ENCODE data around the gene MACROD2.

The MACROD2 gene

DNA sequence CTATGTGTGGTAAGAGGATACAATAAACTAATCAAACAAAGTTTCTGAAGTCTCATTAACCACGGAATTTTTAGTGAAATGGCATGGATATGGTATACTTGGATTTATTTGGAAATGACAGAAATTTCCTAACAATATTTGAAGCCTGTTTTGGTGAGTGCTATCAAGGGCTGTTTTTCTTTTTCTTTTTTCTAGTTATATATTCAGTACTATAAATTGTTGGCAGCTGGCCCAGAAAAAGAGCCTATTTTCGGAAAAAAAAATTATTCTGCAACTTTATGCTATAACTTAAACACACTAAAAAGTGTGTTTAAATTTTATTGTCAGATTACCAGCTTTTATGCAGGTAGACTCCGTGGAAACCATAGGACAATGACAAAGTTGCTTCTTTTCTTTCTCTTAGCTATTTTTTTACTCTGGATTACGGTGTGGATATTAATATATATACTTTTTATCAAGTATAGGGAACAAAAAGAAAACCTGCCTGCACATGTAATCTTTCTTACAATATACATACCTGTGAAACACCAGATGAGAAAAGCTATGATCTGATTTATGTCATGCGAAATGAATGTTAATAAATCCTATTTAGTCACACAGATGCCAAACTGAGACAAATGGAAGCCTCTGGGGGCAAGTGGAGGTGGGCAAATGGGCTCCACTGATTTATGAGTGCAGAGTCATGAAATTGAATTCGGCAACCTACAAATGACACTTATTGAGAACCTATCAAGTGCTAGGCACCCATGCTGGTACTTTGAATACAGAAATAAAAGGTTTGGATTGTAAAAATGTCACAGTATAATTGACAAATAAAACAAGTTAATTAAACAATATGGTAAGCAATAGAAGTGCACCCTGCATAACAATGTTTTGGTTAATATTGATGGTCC, 1261.6 kb downstream of the MACROD2 start:
- DNase-seq: no peak

DNA sequence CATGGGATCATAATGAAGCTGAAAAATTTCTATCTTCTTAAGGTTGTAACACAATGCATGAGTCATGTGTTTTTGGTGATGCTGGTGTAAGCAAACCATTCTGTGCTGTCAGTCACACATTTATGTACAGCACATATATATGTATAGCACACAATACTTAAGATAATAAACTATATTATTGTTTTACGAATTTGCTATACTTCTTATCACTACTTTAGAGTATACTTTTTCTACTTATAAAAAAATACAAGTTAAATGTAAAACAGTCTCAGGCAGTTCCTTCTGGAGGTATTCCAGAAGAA, 1262.2 kb downstream of the MACROD2 start:
- no peak for DNase-seq

DNA sequence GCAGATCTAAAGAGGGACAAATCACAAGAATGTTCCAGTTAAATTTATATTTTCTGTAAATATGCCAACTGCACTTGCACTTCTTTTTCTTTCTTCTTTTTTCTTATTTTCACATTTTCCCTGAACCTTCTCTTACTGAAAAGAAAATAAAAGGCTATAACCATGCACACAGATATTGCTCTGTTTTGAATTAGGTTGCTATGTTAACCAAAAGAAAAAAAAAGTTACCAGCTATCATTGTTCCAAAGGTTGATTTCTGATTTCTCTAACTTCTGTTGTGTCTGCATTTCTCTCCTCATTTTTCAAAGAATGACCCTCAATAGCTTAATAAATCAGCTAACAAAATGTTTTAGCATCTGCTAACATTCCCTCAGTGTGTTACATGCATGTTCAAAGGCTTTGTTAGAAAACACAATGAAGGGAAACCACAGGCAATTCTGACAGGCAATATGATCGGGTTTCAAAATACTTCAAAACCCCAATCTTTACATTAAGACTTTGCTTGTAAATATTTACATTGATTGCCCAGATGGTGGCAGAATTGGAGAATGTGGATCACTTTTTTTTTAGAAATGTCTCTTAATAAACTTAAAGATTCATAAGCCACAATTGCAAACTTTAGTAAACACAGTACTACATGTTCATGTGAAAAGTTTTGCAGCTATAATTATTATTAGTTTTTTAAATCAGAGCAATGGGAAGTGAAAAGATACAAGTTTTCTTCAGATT, 1270.4 kb downstream of the MACROD2 start:
- no peak for DNase-seq

DNA sequence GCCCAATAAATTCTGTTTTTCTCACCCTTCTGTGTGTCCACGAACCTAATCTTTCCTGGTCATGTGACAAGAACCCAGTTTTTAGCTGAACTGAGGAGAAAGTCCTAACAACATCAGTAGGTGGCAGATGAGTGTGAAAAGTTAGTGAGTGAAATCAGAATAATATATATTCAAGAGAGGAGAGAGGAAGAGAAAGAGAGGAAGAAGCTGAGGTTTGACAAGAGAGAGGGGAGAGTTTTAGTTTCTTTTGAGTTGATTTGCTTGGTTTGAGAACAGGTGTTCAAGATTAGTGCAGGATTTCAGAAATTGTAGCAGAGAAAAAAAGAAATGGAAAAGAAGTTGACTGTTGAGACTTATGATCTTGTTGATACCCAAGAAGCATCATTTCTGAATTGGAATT, 1272.6 kb downstream of the MACROD2 start:
- no peak for DNase-seq

DNA sequence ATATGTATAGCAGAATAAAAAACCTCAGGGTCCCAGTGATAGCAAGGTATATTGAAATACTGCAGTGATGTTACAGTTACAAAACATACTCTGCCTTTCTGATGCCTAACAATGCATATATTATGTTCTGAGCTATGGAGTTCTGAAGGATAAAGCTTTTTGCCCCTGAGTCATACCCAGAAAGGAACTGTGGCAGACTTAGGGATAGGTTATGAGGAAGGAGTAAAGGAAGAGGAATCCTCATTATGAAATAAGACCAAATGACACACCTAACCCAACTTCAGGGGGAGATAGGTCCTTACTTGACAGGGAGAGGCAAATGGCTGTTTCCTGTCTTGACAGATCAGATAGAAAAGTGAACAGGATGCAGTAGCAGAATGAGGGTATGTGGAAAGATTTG, 1282.7 kb downstream of the MACROD2 start:
- no peak for DNase-seq

DNA sequence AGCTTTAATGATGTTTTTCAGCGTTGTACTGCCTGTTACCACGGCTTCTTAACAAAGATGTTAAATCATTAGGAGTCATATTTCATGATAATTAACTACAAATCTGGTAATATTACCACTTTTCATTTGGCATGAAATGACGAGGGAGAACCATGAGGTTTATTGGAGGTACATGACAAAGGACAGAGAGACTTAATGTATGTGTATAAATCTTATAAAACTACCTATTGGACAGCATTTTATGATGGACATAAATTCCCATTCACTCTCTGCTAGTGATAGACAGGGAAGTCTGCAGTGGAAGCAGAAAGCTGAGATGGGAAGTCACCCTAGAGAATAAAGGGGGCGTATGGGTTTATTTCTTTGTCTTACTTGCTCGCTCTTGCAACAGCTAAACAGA, 1292.0 kb downstream of the MACROD2 start:
- no peak for DNase-seq

DNA sequence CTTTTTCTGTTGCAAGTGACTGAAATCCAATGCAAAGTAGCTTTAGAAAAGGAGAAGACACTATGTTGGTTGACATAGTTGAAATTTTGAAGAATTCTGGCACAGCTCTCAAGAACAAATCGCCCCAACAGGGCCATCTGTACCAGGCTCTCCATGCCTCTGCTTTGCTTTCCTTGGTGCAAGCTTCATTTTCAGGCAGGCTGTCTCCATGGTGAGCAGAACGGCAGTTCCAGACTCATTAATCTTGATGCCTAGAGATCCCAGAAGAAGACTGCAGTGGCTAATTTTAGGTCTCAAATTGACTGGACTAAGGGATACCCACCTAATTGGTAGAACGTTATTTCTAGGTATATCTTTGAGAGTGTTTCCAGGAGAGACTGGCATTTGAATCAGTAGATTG, 1292.8 kb downstream of the MACROD2 start:
- DNase-seq: no peak

DNA sequence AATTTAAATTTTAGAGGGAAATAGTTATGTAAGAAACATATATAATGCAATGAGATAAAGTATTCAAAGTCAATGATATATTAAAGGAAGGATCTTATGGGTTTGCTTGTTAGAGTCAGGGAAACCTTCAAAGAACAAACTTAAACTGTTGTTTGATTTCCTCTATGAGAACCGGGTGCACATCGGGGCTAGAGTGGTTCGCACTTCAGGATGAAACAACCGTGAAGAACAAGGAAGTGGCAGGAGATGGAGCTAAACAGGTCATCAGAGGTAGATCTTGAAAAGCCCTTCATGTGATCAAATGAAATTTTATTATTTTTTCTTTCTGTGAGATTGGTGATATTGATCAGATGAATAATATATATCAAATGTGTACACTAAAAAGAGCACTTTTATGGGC, 1294.0 kb downstream of the MACROD2 start:
- no peak for DNase-seq

DNA sequence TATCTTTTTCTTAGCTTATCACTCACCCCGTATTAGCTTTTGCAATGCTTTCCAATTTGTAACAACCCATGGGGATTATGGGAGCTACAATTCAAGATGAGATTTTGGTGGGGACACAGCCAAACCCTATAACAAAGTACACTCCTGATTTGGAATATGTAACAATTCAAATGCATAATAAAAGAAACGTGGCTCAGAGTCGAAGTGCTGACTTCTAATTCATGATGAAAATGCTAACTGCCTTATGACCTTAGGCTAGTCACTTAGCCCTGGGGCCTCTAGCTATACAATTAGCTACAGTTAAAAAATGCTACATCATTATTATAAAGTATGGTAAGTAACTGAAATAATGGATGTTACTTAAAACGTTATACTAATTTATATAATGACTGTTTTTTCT, 1297.1 kb downstream of the MACROD2 start:
- DNase-seq: no peak

DNA sequence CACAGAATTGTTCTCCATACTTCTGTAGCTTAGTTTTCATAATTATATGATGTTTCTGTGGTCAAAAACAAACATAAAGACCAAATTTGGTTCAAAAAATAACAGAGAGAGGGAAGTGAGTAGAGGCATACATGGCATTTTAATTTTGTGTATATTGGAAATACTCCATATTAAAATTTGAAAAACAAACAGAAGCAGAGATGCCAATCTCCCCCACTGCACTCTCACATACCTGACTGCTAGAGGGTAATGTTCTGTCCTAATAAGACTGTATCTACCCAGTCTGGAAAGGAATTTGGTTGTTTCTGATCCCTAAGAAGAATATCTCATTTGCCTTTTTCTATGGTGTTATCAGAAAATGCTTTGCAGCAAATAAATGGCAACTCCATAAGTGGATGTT, 1301.1 kb downstream of the MACROD2 start:
- DNase-seq: no peak

DNA sequence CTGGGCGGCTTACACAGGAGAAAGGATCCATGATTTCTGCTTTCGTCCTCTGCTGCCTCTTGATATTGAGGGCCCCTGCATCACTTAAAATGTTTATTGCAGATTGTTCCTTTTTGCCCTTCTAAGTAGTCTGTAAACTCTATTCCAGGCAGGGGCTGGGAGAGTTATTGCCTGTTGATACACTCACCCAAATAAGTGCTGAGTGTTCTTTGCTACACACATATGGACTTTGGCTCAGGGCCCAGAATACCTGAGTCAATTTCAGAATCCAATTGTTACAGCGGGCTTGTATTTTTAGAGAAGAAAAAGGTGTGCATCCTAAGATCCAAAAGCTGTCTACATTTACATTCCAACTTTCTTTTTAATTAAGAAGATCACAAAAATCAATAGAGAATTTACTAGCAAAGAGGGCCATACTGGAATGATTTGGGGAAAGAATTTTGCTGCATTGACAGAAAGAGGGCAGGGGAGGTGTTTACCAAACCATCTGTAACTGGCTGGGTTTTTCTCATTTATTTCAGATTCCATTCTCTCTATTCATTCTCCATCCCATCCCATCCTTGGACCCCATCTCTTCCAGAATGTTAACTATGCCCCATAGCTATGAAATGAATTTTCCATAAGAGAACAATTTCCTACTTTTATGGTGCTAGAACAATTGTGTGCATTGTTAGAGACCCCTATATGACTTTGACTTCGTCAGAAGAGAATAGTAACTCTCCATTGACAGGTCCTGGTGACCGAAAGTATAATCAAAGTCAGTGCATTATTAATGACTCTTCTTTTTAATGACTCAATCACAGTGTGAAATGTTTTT, 1302.0 kb downstream of the MACROD2 start:
- no peak for DNase-seq

DNA sequence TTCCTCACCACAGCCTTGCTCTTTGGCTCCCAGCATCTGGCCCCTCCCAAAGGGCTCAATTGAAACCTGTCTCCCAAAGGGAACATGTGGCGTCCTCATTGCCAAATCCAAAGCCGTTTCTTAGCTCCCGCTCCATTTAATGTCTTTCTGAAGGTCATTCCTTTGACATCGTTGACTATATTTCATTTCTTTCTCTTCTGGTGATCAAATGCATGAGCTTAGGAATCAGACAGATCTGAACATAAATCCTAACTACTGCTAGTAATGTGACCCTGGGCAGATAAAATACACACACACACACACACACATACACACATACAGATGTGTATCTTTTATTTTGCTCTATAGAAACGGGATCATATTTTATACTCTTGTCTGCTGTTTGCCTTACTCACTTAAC, 1306.8 kb downstream of the MACROD2 start:
- DNase-seq: no peak

DNA sequence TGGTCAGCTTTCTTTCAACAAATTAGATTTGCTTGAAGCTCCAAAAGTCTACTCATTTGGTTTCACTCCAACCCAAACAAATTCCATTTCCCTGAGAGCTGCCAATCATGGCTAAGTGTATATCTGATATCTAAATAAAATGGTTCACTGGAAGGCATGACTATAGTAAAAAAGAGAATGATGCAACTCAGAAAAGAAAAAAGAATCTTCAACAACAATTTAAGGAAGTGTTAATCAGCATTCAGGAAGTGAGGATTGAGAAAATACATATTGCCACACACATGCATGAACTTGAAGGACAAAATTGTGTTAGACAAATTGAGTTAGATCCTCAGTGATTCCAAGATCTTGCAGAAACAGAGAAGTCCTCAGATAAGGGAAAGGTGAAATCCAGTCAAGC, 1315.0 kb downstream of the MACROD2 start:
- no peak for DNase-seq

DNA sequence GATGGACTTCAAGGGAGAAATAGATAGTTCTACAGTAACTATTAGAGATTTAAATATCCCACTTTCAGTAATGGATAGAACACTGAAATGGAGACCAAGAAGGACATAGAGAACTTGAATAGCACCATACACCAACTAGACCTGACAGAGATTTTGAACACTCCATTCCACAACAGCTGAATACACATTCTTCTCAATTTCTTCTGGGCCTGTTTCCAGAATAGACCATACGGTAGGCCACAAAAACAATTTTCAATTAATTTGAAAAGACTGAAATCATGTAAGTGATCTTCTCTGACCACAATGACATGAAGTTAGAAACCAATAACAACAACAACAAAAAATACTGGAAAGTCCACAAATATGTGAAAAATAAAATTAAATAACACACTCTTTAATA, 1321.2 kb downstream of the MACROD2 start:
- no peak for DNase-seq

DNA sequence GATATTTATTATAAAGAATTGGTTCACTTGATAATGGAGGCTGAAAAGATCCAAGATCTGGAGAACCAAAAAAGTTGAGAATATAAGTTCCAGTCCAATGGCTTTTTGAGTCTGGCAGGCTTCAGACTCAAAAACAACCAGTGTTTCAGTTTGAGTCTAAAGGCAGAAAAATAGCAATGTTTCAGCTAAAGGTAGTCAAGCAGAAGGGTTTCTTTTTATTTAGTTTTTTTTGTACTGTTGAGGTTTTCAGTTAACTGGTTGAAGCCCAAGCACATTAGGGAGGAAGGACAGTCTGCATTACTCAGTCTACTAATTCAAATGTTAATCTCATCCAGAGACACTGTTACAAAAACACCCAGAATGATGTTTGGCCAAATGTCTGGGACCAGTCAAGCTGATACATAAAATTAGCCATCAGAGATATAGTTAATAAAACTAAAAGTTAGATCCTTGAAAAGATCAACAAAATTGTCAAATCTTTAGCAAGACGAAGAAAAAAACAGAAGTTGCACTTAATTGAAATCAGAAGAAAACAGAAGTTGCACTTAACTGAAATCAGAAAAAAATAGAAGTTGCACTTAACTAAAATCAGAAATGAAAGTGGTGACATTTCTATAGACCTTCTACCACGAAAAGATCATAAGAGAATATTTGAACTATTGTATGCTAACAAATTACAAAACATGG, 1322.4 kb downstream of the MACROD2 start:
- no peak for DNase-seq

DNA sequence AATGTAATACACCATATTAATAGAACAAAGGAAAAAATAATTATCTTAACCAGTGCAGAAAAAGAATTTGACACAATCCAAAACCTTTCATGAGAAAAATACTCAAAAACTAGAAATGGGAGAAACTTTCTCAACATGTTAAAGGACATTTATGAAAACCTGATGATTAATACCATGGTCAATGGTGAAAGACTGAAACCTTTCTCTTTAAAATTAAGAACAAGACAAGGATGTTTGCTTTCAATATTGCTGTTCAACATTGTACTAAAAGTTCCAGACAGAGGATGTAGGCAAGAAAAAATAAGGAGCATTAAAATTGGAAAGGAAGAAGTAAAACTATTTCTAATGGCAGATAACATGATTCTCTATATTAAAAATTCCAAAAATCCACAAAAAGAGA, 1323.4 kb downstream of the MACROD2 start:
- DNase-seq: no peak

DNA sequence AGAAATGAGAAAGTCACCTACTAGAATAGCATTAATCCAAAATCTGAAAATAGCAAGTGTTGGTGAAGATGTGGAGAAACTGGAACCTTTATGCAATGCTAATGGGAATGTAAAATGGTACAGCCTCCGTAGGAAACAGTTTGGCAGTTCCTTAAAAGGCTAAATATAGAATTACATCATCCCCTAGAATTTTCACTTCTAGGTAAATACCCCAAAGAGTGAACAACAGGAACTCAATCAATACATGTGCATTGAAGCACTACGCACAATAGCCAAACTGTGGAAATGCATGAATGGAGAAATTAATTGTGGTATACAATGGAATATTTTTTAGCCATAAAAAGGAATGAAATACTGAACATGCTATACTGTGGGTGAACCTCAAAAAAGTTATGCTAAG, 1324.1 kb downstream of the MACROD2 start:
- no peak for DNase-seq

DNA sequence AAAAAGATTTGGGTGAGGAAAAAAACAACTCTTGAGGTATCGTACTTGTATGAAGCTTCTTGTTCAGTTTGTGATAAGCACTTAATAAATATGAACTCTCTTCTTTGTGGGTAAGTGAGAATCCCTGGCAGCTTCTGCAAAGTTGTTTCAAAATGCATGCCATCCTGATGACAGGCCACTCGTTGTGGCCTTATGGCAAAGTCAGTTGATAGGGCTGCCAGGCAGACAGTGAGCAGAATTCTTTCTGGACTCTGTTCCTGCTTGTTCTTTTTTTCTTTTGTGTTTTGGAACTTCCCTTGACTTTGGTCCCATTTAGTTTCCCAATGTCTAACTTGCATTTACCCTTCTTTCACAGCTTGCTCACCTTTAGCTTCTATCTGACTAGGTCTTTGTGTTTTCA, 1325.6 kb downstream of the MACROD2 start:
- no peak for DNase-seq

DNA sequence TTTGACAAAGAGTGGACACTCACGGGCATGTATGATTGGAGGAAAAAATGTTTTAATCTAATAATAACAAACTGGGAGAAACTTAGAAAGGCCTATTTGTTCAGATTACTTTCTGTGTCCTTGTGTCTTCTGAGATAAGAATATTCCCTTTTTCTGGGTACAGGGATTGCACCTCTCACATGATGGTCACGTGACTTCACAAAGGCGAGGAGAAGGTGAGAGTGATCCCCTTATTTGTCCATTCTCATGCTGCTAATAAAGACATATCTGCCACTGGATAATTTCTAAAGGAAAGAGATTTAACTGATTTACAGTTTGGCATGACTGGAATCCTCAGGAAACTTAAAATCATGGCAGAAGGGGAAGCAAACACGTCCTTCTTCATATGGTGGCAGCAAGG, 1331.8 kb downstream of the MACROD2 start:
- no peak for DNase-seq

DNA sequence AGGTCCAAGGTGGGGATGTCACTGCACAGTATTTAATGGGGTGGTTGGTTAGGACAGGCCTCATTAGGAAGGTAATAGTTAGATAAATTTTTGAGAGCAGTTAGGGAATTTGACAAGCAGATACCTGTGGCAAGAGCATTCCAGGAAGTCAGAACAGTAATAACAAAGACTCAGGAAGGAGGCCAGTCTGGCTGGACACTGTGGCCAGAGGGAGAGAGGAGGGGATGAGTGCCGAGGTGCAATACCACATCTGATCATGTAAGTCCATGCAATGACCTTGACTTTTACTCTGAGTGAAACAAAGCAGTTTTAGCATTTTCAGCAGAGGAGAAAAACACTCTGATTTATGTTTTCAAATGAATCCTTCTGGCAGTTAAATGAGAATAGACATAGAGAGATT, 1332.8 kb downstream of the MACROD2 start:
- DNase-seq: no peak

DNA sequence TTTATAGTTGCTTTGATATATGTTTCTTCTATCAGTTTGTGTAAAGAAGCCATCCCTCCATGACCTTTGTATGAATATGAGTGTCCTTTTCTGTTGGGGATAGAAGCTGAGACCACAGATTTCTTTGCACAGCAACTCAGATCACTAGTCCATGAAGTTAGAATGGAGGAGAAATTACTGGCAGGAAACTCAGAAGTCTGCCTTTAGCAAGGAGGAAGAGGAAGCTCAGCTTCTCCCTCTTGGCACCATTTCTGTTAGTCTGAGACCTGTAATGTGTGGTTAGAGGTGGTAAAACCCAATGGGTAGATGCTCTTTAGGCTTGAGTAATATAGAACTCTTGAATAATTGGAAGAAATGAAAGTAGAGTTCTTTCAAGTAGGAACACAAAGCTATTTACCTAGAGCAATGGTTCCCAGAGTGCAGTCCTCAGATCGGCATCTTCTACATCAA, 1337.4 kb downstream of the MACROD2 start:
- no peak for DNase-seq

DNA sequence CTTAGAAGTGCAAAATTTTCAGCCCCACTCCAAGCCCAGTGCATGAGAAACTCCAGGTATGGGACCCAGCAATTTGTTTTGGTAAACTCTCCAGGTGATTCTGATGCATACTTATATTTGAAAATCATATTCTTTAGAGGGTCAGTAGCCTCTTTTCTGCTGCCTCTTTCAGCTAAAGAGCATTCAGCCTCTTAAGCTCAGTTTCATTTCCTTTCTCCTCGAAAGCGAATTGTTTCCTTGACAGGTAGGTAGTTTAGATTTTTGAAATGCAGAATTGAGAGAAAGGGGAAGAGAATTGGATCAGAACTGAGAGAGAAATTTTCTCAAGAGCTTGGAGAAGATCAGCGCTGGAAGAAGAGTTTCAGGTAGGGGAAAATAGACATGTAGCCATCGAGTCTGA, 1337.9 kb downstream of the MACROD2 start:
- DNase-seq: no peak

DNA sequence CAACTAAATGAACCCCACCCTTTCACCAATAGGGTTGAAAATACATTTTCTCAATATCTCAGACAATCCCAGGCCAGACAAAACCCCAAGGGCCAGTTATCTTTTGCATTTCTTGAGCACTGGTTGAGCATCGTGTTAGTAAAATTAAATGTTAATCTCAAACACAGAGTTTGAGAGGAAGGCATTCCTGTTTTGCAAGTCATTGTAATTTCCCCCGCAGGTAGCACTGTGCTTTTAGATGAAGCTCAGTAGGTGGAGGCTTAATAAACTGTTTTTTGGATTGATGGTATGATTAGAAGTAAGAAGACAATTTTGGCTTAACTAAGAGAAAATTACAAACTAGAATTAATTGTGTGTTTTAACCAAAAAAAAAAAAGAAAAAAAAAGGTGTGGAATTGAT, 1340.7 kb downstream of the MACROD2 start:
- no peak for DNase-seq
